ENCODE data around the gene GUCY1B1. TPM values are rescaled to one million over a fixed set of nuclear protein-coding genes. Genes with fewer than 3 reads are reported as not detected.

GUCY1B1 gene
- total and polyA plus RNA-seq, 9 of the 15 experiments (the other 6 are each of a cell fraction or from before 2014, with no cell fraction given), result not detected

GRCh38 chr4:155809835-155810234 lies 51.0 kb downstream of the GUCY1B1 start (continued):
- no peak for TF ChIP-seq SRF (CRISPR knock-in tag; IDR thresholded peaks at IDR 0.05)
- TF ChIP-seq, protein P1, sequence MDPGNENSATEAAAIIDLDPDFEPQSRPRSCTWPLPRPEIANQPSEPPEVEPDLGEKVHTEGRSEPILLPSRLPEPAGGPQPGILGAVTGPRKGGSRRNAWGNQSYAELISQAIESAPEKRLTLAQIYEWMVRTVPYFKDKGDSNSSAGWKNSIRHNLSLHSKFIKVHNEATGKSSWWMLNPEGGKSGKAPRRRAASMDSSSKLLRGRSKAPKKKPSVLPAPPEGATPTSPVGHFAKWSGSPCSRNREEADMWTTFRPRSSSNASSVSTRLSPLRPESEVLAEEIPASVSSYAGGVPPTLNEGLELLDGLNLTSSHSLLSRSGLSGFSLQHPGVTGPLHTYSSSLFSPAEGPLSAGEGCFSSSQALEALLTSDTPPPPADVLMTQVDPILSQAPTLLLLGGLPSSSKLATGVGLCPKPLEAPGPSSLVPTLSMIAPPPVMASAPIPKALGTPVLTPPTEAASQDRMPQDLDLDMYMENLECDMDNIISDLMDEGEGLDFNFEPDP (CRISPR knock-in tag; IDR thresholded peaks at IDR 0.05), result no peak
- TF ChIP-seq TBP (optimal IDR thresholded peaks at IDR 0.05; ENCODE audit: low read depth, low read length), result no peak
- no peak for TF ChIP-seq ZNF655 (CRISPR knock-in tag; IDR thresholded peaks at IDR 0.05)
- TF ChIP-seq, protein P2, sequence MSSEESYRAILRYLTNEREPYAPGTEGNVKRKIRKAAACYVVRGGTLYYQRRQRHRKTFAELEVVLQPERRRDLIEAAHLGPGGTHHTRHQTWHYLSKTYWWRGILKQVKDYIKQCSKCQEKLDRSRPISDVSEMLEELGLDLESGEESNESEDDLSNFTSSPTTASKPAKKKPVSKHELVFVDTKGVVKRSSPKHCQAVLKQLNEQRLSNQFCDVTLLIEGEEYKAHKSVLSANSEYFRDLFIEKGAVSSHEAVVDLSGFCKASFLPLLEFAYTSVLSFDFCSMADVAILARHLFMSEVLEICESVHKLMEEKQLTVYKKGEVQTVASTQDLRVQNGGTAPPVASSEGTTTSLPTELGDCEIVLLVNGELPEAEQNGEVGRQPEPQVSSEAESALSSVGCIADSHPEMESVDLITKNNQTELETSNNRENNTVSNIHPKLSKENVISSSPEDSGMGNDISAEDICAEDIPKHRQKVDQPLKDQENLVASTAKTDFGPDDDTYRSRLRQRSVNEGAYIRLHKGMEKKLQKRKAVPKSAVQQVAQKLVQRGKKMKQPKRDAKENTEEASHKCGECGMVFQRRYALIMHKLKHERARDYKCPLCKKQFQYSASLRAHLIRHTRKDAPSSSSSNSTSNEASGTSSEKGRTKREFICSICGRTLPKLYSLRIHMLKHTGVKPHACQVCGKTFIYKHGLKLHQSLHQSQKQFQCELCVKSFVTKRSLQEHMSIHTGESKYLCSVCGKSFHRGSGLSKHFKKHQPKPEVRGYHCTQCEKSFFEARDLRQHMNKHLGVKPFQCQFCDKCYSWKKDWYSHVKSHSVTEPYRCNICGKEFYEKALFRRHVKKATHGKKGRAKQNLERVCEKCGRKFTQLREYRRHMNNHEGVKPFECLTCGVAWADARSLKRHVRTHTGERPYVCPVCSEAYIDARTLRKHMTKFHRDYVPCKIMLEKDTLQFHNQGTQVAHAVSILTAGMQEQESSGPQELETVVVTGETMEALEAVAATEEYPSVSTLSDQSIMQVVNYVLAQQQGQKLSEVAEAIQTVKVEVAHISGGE (CRISPR knock-in tag; IDR thresholded peaks at IDR 0.05), result peak in 1 of 3 experiments; percentile 94; a peak in 2 of 6 replicates
- no peak for TF ChIP-seq ZNF239 (CRISPR knock-in tag; IDR thresholded peaks at IDR 0.05)
- no peak for TF ChIP-seq ZNF274 (IDR thresholded peaks at IDR 0.05; ENCODE audit: borderline replicate concordance, low read depth, low read length)
- TF ChIP-seq, protein P3, sequence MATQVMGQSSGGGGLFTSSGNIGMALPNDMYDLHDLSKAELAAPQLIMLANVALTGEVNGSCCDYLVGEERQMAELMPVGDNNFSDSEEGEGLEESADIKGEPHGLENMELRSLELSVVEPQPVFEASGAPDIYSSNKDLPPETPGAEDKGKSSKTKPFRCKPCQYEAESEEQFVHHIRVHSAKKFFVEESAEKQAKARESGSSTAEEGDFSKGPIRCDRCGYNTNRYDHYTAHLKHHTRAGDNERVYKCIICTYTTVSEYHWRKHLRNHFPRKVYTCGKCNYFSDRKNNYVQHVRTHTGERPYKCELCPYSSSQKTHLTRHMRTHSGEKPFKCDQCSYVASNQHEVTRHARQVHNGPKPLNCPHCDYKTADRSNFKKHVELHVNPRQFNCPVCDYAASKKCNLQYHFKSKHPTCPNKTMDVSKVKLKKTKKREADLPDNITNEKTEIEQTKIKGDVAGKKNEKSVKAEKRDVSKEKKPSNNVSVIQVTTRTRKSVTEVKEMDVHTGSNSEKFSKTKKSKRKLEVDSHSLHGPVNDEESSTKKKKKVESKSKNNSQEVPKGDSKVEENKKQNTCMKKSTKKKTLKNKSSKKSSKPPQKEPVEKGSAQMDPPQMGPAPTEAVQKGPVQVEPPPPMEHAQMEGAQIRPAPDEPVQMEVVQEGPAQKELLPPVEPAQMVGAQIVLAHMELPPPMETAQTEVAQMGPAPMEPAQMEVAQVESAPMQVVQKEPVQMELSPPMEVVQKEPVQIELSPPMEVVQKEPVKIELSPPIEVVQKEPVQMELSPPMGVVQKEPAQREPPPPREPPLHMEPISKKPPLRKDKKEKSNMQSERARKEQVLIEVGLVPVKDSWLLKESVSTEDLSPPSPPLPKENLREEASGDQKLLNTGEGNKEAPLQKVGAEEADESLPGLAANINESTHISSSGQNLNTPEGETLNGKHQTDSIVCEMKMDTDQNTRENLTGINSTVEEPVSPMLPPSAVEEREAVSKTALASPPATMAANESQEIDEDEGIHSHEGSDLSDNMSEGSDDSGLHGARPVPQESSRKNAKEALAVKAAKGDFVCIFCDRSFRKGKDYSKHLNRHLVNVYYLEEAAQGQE (IDR thresholded peaks at IDR 0.05; ENCODE audit: borderline replicate concordance), result peak; percentile 11; the same call in 1 of the 2 replicates
- TF ChIP-seq, protein P3 (CRISPR knock-in tag; IDR thresholded peaks at IDR 0.05; ENCODE audit: low read depth), result no peak
